GM12892 (cell line): ENCODE results near the gene CDKL4. TPM values are rescaled to one million over a fixed set of nuclear protein-coding genes. Genes with fewer than 3 reads are reported as not detected.
A peak's percentile ranks its signal among the peaks of the same experiment; 100 is the strongest.

Experiments used
- DNase-seq: peaks from one replicate; pipeline ENCODE4 v3.0.0; 2011; ENCODE audit not compliant: insufficient read length
- FAIRE-seq: peaks from 2 replicates; lab custom pipeline; 2011; peaks lifted over from hg19 to GRCh38; lab: Jason Lieb, UNC
- POLR2A ChIP-seq: IDR thresholded peaks from 2 replicates; pipeline ENCODE4 v1.6.1; 2011; ENCODE audit warnings: low read depth, low read length, control low read depth
- POLR2AphosphoS5 ChIP-seq: IDR thresholded peaks from 2 replicates; pipeline ENCODE4 v1.6.1; 2011; ENCODE audit warnings: low read depth, low read length, control low read depth
- TAF1 ChIP-seq: IDR thresholded peaks from 2 replicates; pipeline ENCODE4 v1.6.1; 2011; ENCODE audit warnings: low read depth, mild to moderate bottlenecking, control low read depth, low read length, borderline replicate concordance
- polyA plus RNA-seq: library from polyadenylated mRNA; unstranded; fragments of >200 nt; gene quantifications from one replicate; pipeline ENCODE4 v1.2.1, GENCODE V29; 2012; ENCODE audit warnings: missing spikeins, inconsistent platforms; ENCODE audit not compliant: missing spikeins

Gene CDKL4
- not detected for polyA plus RNA-seq

GRCh38 chr2:39243469-39244123 lies at the start of gene CDKL4:
Gene CDKL4, minus strand, starts transcription at chr2:39243970.
- FAIRE-seq (no peak), DNase-seq (peak; percentile 22)
- TF ChIP-seq TAF1 (no peak), POLR2A (no peak), POLR2AphosphoS5 (no peak)

- DNase-seq (no peak), FAIRE-seq (no peak)
- TF ChIP-seq POLR2A = no peak
- no peak for TF ChIP-seq POLR2AphosphoS5
- no peak for TF ChIP-seq TAF1
Measured at GRCh38 chr2:39290433-39290832, 46.7 kb upstream of the CDKL4 start.

GRCh38 chr2:39289609-39290008 lies 45.8 kb upstream of the CDKL4 start:
- TF ChIP-seq POLR2AphosphoS5 (no peak), POLR2A (no peak), TAF1 (no peak)
- DNase-seq = no peak

GRCh38 chr2:39283561-39283960 lies 39.8 kb upstream of the CDKL4 start:
- DNase-seq = no peak
- TF ChIP-seq POLR2A = no peak
- no peak for TF ChIP-seq TAF1
- no peak for TF ChIP-seq POLR2AphosphoS5
- FAIRE-seq = no peak

More at GRCh38 chr2:39289609-39290008, 45.8 kb upstream of the CDKL4 start:
- FAIRE-seq = no peak

GRCh38 chr2:39281391-39281790 lies 37.6 kb upstream of the CDKL4 start:
- no peak for FAIRE-seq

GRCh38 chr2:39275016-39275415 lies 31.2 kb upstream of the CDKL4 start:
- TF ChIP-seq TAF1 (no peak), POLR2AphosphoS5 (no peak), POLR2A (no peak)
- DNase-seq (no peak), FAIRE-seq (no peak)

More at GRCh38 chr2:39281391-39281790, 37.6 kb upstream of the CDKL4 start:
- DNase-seq = no peak
- TF ChIP-seq TAF1 (no peak), POLR2A (no peak), POLR2AphosphoS5 (no peak)

- DNase-seq (no peak), FAIRE-seq (no peak)
- TF ChIP-seq POLR2AphosphoS5 (no peak), POLR2A (no peak), TAF1 (no peak)
Measured at GRCh38 chr2:39269941-39270340, 26.2 kb upstream of the CDKL4 start.

GRCh38 chr2:39266916-39267434 lies 23.2 kb upstream of the CDKL4 start:
- DNase-seq (no peak), FAIRE-seq (no peak)
- no peak for TF ChIP-seq TAF1

- FAIRE-seq = peak; percentile 84
- no peak for DNase-seq
- TF ChIP-seq POLR2A (no peak), TAF1 (no peak), POLR2AphosphoS5 (no peak)
Measured at GRCh38 chr2:39266139-39266805, 22.5 kb upstream of the CDKL4 start.

GRCh38 chr2:39265315-39265714 lies 21.5 kb upstream of the CDKL4 start:
- FAIRE-seq (peak; percentile 86), DNase-seq (no peak)
- TF ChIP-seq TAF1 (no peak), POLR2A (no peak), POLR2AphosphoS5 (no peak)

GRCh38 chr2:39264733-39265132 lies 21.0 kb upstream of the CDKL4 start:
- peak; percentile 82 for FAIRE-seq
- DNase-seq = peak; percentile 16
- TF ChIP-seq POLR2A (no peak), POLR2AphosphoS5 (no peak), TAF1 (no peak)

GRCh38 chr2:39260087-39260486 lies 16.3 kb upstream of the CDKL4 start:
- FAIRE-seq = no peak
- TF ChIP-seq POLR2A = no peak
- no peak for TF ChIP-seq POLR2AphosphoS5
- no peak for TF ChIP-seq TAF1

More at GRCh38 chr2:39260087-39260486, 16.3 kb upstream of the CDKL4 start:
- no peak for DNase-seq
